MCF 10A (cell line): ENCODE measurements around the gene FBF1. TPM values are rescaled to one million over a fixed set of nuclear protein-coding genes. Genes with fewer than 3 reads are reported as not detected.
A peak's percentile ranks its signal among the peaks of the same experiment; 100 is the strongest.

Experiments used
- BruUV-seq: library from RNA; stranded (reverse); fragments of 400-500 nt; replicated peaks from 2 replicates; lab custom pipeline; 2021; lab: Mats Ljungman, UMichigan
- CTCF ChIA-PET: fragments of 300-600 bp; sonication (Branson Sonifier 250); formaldehyde crosslinking; extraction: SDS; loops from one replicate; lab custom pipeline; 2021; ENCODE audit warnings: antibody characterized with exemption, inconsistent platforms; lab: Yijun Ruan, JAX
- POLR2A ChIA-PET: fragments of 300-600, 350-650 bp; sonication (Branson Sonifier 250); formaldehyde crosslinking; extraction: SDS; loops from one replicate; lab custom pipeline; 2020; ENCODE audit warnings: antibody characterized with exemption, inconsistent platforms; lab: Yijun Ruan, JAX
- DNase-seq: peaks from one replicate; pipeline ENCODE4 v3.0.0-alpha.2; 2018; ENCODE audit not compliant: unreplicated experiment
- H3K27ac Mint-ChIP-seq: one replicate; pipeline ENCODE4 v1.8.0; 2022; ENCODE audit warnings: mild to moderate bottlenecking, low read depth, mixed read lengths; ENCODE audit not compliant: unreplicated experiment
- H3K27me3 Mint-ChIP-seq: one replicate; pipeline ENCODE4 v1.8.0; 2022; ENCODE audit warnings: mixed read lengths; ENCODE audit not compliant: insufficient read depth, unreplicated experiment
- H3K36me3 Mint-ChIP-seq: one replicate; pipeline ENCODE4 v1.8.0; 2022; ENCODE audit warnings: mild to moderate bottlenecking, moderate library complexity, mixed read lengths; ENCODE audit not compliant: insufficient read depth, unreplicated experiment
- H3K4me1 Mint-ChIP-seq: one replicate; pipeline ENCODE4 v1.8.0; 2022; ENCODE audit warnings: mixed read lengths; ENCODE audit not compliant: insufficient read depth, unreplicated experiment
- H3K4me3 Mint-ChIP-seq: one replicate; pipeline ENCODE4 v1.8.0; 2022; ENCODE audit warnings: mild to moderate bottlenecking, moderate library complexity, mixed read lengths; ENCODE audit not compliant: unreplicated experiment
- H3K9me3 Mint-ChIP-seq: one replicate; pipeline ENCODE4 v1.8.0; 2022; ENCODE audit warnings: mixed read lengths; ENCODE audit not compliant: unreplicated experiment
- intact Hi-C: fragments of 100-400 bp; cut with micrococcal nuclease; formaldehyde crosslinking; loops from 2 replicates; pipeline ENCODE4 v1.14.1; 2022
- total RNA-seq: library from RNA; stranded (reverse); gene quantifications from 2 replicates; pipeline ENCODE4 v1.2.3, GENCODE V29; 2022
- TF ChIP-seq, protein P1 (sequence below): fragments of 200-600 bp; IDR thresholded peaks from one replicate; pipeline ENCODE4 v1.8.0; 2022; ENCODE audit warnings: antibody characterized with exemption, mild to moderate bottlenecking; ENCODE audit not compliant: unreplicated experiment

FBF1 gene
- total RNA-seq, 1 experiment from 2014 or later: 14.0 TPM

DNA sequence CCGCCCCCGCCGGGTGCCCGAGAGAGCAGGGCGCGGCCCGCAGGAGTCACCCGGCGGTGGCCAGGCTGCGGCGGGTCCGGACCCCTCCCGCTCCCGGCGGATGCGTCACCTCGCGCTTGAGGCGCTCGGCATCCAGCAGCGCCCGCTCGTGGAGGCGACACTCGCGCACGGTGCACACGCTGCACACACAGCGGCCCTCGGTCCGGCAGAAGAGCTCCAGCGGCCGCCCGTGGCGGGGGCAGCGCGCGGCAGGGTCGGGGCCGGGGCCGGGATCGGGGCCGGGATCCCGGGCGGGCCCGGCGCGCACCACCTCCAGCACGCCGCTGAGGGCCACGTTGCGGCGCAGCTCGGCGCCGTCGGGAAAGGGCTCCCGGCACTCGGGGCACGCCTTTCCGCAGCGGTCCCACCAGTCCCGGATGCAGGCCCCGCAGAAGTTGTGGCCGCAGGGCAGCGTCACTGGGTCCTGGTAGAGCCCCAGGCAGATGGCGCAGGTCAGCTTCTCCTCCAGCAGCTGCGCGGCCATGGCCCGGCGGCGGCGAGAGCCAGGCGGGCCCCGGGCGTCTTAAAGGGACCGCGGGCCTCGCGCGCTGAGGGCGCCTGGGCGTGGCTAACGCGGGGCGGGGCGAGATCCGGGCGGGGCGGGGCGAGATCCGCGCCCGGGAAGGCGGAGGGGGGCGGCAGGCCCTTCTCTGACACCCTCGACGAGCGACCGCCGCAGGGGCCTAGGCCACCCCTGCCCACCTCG, 44.3 kb downstream of the FBF1 start, which contains the start of gene TRIM65:
TRIM65 (minus strand) TSS at position 537 of the 745 bp plus-strand sequence; CDS start at position 523, 14 bp downstream.
- H3K27me3 Mint-ChIP-seq: no peaks in the 10 kb centered on the region
- DNase-seq: peak; percentile 71
- no peaks in the 10 kb centered on the region for H3K9me3 Mint-ChIP-seq
- peaks cover 43% of the 10 kb centered on the region for H3K36me3 Mint-ChIP-seq
- TF ChIP-seq, protein P1, sequence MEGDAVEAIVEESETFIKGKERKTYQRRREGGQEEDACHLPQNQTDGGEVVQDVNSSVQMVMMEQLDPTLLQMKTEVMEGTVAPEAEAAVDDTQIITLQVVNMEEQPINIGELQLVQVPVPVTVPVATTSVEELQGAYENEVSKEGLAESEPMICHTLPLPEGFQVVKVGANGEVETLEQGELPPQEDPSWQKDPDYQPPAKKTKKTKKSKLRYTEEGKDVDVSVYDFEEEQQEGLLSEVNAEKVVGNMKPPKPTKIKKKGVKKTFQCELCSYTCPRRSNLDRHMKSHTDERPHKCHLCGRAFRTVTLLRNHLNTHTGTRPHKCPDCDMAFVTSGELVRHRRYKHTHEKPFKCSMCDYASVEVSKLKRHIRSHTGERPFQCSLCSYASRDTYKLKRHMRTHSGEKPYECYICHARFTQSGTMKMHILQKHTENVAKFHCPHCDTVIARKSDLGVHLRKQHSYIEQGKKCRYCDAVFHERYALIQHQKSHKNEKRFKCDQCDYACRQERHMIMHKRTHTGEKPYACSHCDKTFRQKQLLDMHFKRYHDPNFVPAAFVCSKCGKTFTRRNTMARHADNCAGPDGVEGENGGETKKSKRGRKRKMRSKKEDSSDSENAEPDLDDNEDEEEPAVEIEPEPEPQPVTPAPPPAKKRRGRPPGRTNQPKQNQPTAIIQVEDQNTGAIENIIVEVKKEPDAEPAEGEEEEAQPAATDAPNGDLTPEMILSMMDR: peak; percentile 14
- no TSS peak for BruUV-seq
- H3K4me1 Mint-ChIP-seq: peaks cover 19% of the 10 kb centered on the region
- H3K4me3 Mint-ChIP-seq: peak within 1 kb of the TSS; percentile 74
- intact Hi-C loops: loop anchor here (1.0 to 2.0 kb wide), 2 partner anchors 42 to 132 kb away; partner anchors contain the start of gene WBP2
- H3K27ac Mint-ChIP-seq: peak within 1 kb of the TSS; percentile 70
- CTCF ChIA-PET: interaction anchor here (0.5 to 2.2 kb wide), 14 partner anchors 9 to 222 kb away, joined by 3 to 12 read pairs (median 5); partner anchors contain the start of genes GALK1 and TRIM47
- POLR2A ChIA-PET: interaction anchor here (0.6 to 5.0 kb wide), 19 partner anchors 9 to 380 kb away, joined by 3 to 80 read pairs (median 5); partner anchors contain the start of genes GALK1, MRPL38, RECQL5 and SAP30BP

- CTCF ChIA-PET: interaction anchor here (0.5 to 2.2 kb wide), 12 partner anchors 8 to 133 kb away, joined by 3 to 12 read pairs (median 4); partner anchors contain the start of gene TRIM47
- Mint-ChIP-seq H3K4me1 (peaks cover 19% of the 10 kb centered on the region), H3K27ac (peak overlapping the region; percentile 31), H3K27me3 (no peaks in the 10 kb centered on the region), H3K4me3 (peak overlapping the region; percentile 74), H3K9me3 (no peaks in the 10 kb centered on the region), H3K36me3 (peaks cover 37% of the 10 kb centered on the region)
- POLR2A ChIA-PET: interaction anchor here (1.0 to 5.0 kb wide), 15 partner anchors 9 to 283 kb away, joined by 3 to 80 read pairs (median 6); partner anchors contain the start of genes GALK1, MRPL38, RECQL5 and SAP30BP
- intact Hi-C loops: loop anchor here (1.0 to 2.0 kb wide), 2 partner anchors 41 to 131 kb away; partner anchors contain the start of gene WBP2
- TSS peak; percentile 10 for BruUV-seq
- no peak for DNase-seq
- TF ChIP-seq, protein P1: no peak
These were observed 45.3 kb downstream of the FBF1 start for GRCh38 chr17:75895370-75896155.

GRCh38 chr17:75894049-75894733, 46.7 kb downstream of the FBF1 start:
- ChIA-PET CTCF (interaction anchor here (0.6 to 0.9 kb wide), 3 partner anchors 48 to 369 kb away, joined by 3 to 4 read pairs (median 3); partner anchors contain the start of genes LLGL2 and SMIM5), POLR2A (interaction anchor here (0.7 to 5.0 kb wide), 5 partner anchors 10 to 464 kb away, joined by 3 to 80 read pairs (median 4); partner anchors contain the start of genes MRPL38, TRIM47 and WBP2)
- DNase-seq: no peak
- H3K4me3 Mint-ChIP-seq: no peak overlapping the region
- H3K27ac Mint-ChIP-seq: no peak overlapping the region
- no peaks in the 10 kb centered on the region for H3K27me3 Mint-ChIP-seq
- TF ChIP-seq, protein P1: no peak
- H3K4me1 Mint-ChIP-seq: peaks cover 19% of the 10 kb centered on the region
- peaks cover 32% of the 10 kb centered on the region for H3K36me3 Mint-ChIP-seq
- BruUV-seq: no TSS peak
- H3K9me3 Mint-ChIP-seq: no peaks in the 10 kb centered on the region
- intact Hi-C loops: no loop called here
